Astrocyte of the cerebellum (primary cell): ENCODE measurements around the gene IL9R.

ENCODE experiments used
- DNase-seq: peaks from one replicate; pipeline ENCODE4 v3.0.0-alpha.2; 2011; ENCODE audit warnings: low read depth
- H3K4me3 ChIP-seq: 2 replicates; pipeline ENCODE4 v1.5.1; 2011; ENCODE audit warnings: mild to moderate bottlenecking, low read depth, low read length, moderate library complexity
- in situ Hi-C: cut with HindIII; loops from 2 replicates; pipeline ENCODE4 v1.10.0; 2017; ENCODE audit warnings: low sequenced_read_pairs
- TF ChIP-seq, protein P1 (sequence below): IDR thresholded peaks from 2 replicates; pipeline ENCODE4 v1.5.1; 2012; ENCODE audit warnings: low read length, low read depth, moderate library complexity, mild to moderate bottlenecking; ENCODE audit errors: missing control alignments

Gene IL9R, protein sequence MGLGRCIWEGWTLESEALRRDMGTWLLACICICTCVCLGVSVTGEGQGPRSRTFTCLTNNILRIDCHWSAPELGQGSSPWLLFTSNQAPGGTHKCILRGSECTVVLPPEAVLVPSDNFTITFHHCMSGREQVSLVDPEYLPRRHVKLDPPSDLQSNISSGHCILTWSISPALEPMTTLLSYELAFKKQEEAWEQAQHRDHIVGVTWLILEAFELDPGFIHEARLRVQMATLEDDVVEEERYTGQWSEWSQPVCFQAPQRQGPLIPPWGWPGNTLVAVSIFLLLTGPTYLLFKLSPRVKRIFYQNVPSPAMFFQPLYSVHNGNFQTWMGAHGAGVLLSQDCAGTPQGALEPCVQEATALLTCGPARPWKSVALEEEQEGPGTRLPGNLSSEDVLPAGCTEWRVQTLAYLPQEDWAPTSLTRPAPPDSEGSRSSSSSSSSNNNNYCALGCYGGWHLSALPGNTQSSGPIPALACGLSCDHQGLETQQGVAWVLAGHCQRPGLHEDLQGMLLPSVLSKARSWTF

DNA sequence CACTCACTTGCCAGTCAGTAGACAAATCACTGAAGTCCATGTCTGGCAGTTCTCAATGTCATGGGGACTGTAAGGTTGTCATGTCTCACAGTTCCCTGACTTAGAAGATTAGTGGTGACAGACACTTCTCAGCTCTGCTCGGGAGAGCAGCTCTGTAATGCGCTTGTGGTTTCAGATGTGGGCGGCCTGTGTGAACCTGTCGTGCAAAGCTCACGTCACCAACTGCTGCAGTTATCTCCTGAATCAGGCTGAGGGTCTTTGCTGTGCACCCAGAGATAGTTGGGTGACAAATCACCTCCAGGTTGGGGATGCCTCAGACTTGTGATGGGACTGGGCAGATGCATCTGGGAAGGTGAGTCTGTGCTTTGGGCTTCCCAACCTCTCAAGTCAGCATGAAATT is at the start of gene IL9R:
Gene IL9R (plus strand): TSS at position 261 of the 400 bp plus-strand sequence. CDS start 64 bp downstream, at position 325.
- in situ Hi-C loops = no loop called here
- H3K4me3 ChIP-seq = no peak within 1 kb of the TSS
- no peak for DNase-seq
- TF ChIP-seq, protein P1, sequence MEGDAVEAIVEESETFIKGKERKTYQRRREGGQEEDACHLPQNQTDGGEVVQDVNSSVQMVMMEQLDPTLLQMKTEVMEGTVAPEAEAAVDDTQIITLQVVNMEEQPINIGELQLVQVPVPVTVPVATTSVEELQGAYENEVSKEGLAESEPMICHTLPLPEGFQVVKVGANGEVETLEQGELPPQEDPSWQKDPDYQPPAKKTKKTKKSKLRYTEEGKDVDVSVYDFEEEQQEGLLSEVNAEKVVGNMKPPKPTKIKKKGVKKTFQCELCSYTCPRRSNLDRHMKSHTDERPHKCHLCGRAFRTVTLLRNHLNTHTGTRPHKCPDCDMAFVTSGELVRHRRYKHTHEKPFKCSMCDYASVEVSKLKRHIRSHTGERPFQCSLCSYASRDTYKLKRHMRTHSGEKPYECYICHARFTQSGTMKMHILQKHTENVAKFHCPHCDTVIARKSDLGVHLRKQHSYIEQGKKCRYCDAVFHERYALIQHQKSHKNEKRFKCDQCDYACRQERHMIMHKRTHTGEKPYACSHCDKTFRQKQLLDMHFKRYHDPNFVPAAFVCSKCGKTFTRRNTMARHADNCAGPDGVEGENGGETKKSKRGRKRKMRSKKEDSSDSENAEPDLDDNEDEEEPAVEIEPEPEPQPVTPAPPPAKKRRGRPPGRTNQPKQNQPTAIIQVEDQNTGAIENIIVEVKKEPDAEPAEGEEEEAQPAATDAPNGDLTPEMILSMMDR = no peak

DNA sequence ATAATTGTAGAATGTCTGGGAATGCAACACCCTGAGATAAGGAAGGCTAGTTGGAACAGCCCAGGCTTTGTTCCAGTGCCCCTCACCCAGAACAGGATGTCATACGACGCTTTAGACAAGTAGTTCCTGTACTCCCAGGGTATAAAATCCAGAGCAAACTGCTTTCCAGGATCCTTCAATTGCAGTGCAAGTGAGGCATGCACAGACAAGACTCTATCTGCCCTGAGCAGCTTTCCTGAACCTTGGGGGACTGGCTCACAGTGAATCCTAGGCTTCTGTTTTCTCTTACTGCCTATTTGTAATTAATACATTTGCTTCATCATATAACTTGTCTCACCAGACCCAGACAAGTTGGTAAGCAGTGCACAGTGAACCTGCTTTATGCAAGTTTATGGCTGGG is 48.4 kb upstream of the IL9R start:
- no peak for DNase-seq
- in situ Hi-C loops = no loop called here
- no peak overlapping the region for H3K4me3 ChIP-seq
- TF ChIP-seq, protein P1 = no peak

DNA sequence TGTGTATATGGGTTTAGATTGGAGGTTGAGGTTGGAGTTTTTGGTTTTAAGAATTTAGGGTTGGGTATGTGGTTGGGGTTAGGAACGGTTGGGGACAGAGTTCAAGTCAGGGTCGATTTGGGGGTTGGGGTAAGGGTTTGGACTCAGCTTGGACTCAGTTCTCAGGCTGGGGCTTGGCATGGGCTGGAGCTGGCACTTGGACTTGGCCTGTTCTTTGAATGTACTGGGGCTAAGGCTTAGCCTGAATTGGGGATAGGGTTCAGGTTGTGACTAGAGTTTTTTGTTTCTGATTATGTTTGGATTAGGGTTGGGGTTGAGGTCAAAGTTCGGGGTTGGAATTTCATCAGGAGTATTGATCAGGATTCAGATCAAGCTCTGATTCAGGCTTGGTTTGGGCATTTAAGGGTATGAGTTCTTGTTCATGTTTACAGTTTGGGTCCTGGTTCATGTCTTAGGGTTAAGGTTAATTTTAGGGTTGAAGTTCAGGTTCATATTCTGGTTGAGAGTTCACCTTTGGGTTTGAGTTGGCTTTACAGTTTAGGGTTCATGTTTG is 46.2 kb upstream of the IL9R start:
- DNase-seq = no peak
- in situ Hi-C loops = no loop called here
- TF ChIP-seq, protein P1 = no peak
- H3K4me3 ChIP-seq = no peak overlapping the region

DNA sequence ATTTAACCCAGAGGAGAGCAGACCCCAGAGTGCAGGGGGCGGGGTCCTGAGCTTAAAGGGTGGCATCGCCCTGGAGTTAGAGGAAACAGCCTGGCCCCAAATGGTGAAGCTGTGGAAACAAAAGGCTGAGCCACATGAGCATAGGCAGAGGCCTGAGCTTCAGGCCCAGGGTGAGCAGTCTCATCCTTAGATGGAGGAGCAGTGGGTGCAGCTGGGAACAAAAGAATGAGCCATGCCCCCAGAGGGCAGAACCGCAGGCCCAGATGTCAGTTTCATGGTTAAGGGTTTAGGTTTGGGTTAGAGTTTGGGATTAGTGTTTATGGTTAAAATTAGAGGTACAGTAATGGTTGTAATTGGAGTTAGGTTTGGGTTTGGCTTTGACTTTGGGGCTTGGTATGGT is 44.4 kb upstream of the IL9R start:
- TF ChIP-seq, protein P1 = no peak
- no peak for DNase-seq
- no peak overlapping the region for H3K4me3 ChIP-seq
- in situ Hi-C loops = no loop called here

DNA sequence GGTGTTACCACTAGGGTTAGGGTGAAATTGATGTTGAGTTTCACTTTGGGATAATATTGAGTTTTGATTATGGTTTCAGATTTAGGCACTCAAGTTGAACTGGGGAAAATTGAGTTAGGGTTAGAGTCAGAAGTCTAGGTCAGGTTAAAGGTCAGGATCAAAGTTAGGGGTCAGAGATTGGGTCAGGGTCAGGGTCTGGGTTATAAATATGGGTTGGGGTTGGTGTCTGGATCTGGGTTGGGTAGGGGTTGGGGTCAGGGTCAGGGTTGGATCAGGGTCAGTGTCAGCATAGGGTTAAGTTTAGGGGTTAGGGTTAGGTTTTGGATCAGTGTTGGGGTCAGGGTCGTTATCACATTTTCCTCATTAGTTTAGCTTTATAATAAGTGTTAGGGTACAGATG is 42.7 kb upstream of the IL9R start:
- TF ChIP-seq, protein P1 = no peak
- in situ Hi-C loops = no loop called here
- H3K4me3 ChIP-seq = no peak overlapping the region
- no peak for DNase-seq

DNA sequence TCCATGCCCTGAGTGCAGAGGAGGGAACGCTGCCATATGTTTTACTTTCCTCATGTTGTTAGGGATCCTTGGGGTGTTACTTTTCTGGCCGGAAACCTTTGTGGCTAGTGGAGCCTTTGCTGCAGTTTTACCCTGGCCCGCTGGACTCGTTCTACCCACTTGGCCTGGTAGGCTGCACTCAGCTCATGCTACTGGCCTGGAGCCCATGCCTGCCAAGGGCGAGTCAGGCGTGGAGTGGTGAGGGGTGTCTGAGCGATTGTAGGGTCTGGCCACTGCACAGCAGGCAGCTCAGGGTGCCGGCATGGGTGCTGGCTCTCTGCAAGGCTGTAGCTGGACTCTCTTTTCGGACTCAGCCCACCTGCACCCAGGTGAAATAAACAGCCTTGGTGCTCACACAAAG is 41.4 kb upstream of the IL9R start:
- no peak overlapping the region for H3K4me3 ChIP-seq
- in situ Hi-C loops = no loop called here
- TF ChIP-seq, protein P1 = no peak
- no peak for DNase-seq
